GM21423 (cell line): ENCODE results near the gene PDZRN3.

Experiments used
- ATAC-seq: cut with Tn5 transposase; IDR thresholded peaks from one replicate; pipeline ENCODE4 v1.9.1; 2021; ENCODE audit warnings: mild to moderate bottlenecking, moderate library complexity; ENCODE audit not compliant: unreplicated experiment

PDZRN3 gene

DNA sequence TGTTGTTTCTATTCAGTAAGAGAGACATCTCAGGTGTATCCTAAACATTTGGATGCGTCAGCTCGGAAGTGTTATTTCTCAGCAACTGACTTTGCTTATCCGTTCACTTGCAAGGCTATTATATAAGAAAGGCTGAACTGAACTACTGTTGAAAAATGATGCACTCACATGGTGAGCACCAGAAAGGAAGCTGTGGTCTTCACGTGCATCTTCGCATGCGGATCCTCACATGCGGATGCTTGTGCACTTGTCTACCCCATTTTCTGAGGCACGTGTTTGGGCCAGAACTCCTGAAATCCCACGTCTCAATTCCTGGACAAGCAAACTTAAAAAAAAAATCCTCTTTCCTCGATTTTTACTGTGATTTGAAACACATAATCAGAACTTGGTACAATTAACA, 63.2 kb downstream of the PDZRN3 start:
- ATAC-seq: no peak

GRCh38 chr3:73559749-73560148, 65.0 kb downstream of the PDZRN3 start:
- ATAC-seq: no peak

DNA sequence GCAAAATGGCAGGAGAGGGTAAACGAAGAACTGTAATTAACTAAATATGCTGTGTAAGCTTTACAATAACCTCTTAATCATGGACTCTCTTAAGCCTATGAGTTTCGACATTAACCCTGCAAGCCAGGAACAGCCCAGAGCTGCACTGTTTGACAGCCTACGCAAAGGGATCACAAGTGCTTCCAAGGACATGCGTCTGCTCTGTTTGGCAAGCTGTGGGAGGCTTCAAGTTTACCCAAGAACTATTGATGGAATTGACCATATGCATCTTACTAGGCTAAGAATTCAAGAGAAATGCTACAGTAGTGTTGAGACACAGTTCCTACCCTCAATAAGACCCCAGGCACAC, 66.0 kb downstream of the PDZRN3 start:
- no peak for ATAC-seq

DNA sequence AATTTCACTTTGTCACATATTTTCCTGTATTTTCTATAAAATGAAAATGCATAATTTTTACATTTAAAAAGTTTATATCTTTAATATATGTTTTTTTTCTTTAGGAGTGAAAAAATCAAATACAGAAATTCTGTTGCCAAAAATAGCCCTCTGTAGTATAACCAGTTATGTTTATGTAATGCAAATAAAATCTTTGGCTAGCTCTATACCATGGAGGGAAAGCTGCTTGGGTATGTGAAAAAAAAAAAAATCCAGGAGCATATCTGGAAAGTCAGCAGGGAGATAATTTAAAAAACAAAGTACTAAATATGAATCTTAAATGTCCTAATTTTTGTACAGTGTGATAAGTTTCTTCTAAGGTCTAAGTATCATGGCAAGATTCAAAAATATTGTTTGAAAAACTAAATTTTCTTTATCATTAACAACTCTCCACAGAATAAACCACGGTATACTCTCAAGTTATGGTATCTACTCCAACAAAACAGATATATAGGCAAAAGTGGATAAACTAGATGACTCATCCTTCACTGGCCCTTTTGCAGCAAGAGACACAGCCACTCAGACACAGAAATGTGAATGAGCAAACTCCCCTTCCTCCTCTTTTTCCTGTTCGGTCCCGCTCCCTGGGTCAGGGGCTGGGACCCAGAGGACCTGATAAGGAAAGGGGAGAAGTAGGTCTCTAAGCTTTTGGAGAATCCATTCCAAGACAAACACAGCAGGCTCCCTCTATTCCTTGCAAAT, 66.6 kb downstream of the PDZRN3 start:
- no peak for ATAC-seq

DNA sequence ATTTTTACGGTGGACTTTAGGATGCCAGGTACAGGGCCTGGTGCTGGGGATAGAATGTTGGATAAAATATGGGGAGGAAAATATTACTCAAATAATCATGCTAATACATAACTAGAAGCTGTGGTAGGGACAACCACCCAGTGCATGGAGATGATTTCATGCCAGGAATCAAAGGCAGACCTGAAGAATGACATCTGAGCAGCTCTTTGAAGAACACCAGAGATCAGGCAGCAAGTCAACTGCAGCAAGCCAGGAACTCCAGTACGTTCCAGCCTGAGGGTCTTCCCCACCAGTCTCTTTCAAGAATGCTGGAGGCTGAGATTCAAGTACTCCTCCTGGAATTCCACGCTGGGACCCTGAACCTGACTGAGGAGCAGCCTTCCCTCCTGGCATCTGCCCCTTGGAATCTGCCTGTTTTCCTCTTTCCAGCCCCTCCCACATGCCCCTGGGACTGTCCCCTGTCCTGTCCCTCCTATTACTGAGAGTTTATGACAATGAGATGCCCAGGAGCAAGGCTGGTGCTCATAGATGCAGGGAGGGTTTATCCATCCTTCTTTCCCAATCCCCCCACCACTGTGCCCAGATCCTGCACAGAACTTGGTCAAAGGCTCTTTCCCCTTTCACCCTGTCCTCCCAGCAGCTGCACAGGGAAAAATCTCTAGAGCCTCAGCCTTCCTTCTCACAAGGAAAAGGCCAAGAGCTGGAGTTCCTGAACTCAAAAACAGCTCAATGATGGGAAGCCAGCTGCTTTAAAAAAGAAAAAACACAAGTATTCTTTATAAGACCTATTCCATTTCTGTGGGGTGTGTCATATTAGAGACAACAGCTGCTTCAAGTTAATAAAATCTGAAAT, 68.0 kb downstream of the PDZRN3 start:
- ATAC-seq: no peak

GRCh38 chr3:73555076-73555475, 69.7 kb downstream of the PDZRN3 start:
- ATAC-seq: no peak

DNA sequence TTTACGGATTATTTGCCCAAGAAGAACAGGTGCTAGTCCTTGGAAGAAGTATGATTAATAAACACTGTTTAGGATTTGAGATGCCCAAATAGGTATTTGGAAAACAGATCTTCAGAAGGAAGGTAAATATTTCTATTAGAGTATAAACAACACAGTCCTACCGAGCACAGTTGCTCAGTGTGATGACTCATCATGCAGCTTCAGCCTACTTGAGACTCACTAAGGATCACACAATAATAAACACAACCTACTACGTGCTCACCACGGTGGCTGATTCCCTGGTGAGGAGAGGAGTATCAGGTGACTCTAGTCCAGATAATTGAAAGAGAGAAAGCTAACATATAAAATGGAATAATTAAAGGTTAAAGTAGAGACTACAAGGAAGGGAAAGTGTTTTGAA, 72.0 kb downstream of the PDZRN3 start:
- no peak for ATAC-seq

DNA sequence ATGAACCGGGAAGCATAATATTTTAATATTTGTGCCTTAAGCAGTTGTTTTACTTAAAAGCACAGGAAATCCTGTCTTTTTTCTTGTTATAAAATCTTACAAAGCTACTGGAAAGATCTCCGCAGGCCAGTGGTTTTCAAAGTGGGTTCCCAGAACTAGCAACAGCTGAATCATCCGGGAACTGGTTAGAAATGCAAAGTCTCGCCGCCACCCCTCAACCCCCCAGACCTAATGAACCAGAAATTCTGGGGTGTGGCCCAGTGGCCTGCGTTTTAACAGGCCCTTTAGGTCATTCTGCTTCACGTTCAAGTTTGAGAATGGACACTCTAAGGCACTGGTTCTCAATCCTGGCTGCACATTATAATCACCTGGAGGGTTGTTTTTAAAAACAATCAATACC, 74.7 kb downstream of the PDZRN3 start:
- no peak for ATAC-seq

- no peak for ATAC-seq
These were observed 75.6 kb downstream of the PDZRN3 start for GRCh38 chr3:73549051-73549600.

DNA sequence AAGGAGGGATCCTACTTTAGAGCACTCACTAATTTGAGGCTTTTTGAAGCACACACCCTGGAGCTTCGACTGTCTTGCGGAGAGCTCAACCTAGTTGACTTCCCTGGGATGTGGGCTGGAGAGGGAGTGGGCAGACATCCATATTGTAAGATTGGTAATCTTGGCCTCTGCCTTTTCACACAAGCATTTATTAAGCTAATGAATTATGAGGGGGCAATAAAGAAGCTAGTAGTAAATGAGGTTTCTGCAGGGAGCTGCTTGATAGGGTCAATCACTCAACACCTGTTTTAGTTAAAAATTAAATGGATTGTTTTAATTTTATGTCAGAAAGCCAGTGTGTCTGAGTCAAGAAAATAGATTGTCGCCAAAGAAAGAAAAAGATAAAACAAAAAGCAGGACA, 76.3 kb downstream of the PDZRN3 start:
- no peak for ATAC-seq

- ATAC-seq: no peak
These were observed 77.1 kb downstream of the PDZRN3 start for GRCh38 chr3:73547427-73548248.

DNA sequence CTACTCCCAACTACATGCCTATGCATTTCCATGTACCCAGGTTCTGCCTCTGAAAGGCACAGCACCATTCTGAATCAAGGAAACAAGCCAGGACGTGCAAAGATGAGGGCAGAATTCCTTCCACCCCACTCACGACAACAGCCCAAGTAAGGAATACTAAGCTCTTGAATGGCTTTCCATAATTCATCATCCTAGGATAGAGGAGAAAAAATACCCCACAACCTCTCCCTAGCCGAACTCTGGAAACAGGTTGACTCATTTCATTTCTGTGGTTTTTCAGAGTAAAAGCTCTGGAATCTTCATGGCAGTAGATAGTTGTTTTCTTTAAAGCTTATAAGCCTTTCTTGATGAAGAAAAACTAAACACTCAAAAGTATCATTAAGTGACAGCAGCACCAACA, 77.8 kb downstream of the PDZRN3 start:
- no peak for ATAC-seq

DNA sequence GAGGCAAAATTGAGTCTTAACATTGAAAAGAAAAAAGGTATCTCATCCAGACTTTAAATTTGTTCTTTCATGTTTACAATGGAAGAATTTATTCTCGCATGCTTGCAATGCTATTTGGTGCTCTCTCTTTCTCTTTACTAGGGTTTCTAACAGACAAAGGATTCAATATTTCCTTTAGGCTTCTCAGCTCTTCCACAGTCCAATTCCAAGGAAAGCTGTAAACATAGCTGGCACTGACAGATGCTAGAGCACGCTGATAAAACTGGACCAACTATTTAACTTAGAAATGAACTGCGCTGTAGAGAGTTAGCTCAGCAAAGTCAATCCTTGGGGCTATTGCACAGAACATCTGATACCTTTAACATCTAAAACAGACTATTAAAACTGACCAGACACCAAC, 81.3 kb downstream of the PDZRN3 start:
- ATAC-seq: no peak

- ATAC-seq: no peak
These were observed 82.6 kb downstream of the PDZRN3 start for GRCh38 chr3:73542136-73542535.

DNA sequence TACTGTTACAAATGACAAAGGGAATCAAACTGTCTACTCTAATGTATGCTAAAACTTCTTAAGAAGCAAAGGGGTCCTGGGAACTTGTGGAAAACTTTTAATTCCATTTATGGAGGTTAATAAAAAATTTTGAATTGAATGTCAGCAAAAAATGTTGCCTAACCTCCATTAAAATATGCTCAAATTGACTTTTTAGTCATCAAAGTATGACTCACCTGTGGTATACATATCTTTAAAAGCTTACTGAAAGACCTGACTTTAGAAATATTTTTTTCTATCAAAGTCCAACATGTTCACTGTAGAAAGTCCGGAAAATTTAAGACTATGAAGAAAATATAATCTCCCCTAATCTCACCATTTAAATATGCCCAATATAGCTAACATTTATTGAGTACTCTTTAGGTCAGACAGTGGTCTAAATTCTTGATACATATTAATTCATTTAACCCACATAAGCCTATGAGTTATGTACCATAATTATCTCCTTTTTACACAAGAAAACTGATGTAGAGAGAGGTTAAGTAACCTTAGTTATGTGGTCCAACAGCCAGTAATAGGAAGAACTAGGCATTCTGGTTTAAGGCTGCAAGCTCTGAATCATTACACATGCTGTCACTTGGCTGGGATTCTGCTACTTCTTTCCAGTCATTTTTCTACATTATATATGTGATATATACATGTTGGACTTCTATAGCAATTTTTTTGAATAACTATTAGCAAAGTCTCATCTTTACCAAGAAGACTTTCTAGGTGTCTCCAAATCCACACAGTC, 83.6 kb downstream of the PDZRN3 start:
- no peak for ATAC-seq

DNA sequence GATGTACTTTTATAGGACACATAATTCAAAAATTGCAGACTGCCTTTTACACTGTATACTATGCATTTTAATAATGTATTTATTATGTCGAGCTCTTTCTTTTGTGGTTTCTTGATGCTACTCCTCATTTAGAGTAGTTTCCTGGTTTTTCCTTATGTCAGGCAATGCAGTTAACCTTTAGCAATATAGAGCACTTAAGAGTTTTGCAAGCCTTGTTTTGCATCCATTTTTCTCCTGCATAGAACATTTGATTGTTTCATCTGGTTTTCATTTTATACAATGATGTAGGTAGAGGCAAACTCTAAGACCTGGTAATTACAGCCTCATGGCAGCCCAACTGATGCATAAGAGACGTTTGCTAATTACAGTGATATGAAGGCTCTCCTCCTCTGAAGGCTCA, 86.3 kb downstream of the PDZRN3 start:
- no peak for ATAC-seq

GRCh38 chr3:73536952-73537351, 87.8 kb downstream of the PDZRN3 start:
- no peak for ATAC-seq

DNA sequence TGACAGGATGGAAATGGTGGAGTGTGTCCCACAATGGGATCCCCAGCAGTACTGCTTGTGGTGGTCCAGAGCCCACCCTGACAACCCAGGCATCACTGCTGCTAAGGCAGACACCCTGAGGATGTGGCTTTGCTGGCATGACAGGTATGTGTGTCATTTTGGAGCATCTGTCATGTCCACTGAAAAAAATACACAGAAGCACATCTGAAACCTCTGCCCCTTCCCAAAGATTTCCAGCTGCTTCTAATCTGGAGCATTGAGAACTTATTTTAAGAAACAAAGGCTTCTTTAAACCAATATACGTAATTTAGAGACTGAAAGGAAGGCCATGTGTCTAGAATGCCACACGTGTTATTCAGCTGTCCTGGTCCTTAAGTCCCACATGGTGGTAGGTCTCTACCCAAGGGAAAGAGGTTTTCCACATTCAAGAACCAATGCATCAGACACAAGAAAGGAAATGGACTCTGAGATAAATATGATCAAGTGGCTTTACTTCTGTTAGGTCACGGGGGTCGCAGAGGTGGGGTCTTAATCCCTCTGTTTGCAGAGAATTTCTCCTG, 88.3 kb downstream of the PDZRN3 start:
- ATAC-seq: no peak

DNA sequence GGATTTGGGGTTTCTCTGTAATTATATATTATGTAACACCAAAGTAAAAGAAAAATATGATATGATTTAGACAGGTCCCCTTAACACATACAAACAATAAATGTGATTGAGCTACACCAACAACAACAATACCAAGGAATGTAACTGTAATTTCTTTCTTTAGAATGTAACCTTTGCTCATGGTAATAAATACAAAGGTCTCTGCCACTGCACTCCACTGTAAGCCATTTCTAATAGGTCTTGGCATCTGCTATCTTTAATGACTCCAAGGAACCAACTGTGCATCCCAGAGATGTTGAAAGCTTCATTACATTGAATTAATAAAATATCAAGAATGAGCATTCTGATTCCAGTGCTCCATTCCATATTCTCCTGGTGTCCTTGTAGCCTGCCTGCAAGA, 88.8 kb downstream of the PDZRN3 start:
- ATAC-seq: no peak

DNA sequence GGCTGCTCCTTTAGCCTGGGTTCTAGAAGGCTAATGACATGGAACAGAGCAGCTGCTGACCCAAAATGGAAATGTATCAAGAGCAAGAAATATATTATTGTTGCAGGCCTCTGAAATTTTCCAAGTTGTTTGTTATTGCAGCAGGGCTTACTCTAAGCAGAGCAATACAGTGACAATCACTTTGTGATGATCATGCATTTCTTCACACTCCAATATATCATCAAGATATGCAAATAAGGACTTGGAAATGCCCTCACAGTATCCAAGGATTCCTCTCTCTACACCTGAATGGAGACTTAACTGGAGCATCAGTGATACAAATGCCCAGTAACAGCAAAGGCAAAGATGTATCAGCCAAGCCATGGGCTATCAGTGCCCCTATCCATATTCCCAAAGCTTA, 89.6 kb downstream of the PDZRN3 start:
- no peak for ATAC-seq
